A673 (cell line): Measurements from ENCODE around the gene SMIM10L2A.

ENCODE experiments used
- EZH2 ChIP-seq: fragments of 200-600 bp; sonication (generic); IDR thresholded peaks from 2 replicates; pipeline ENCODE4 v1.6.1; 2017; ENCODE audit warnings: borderline replicate concordance, low read depth, mild to moderate bottlenecking, mixed read lengths, antibody characterized with exemption, low read length; ENCODE audit not compliant: poor library complexity, severe bottlenecking
- TF ChIP-seq, protein P1 (sequence below): fragments of 300-800, 200-600 bp; sonication (generic); conservative IDR thresholded peaks from 2 replicates; pipeline ENCODE4 v1.5.1; 2017; ENCODE audit warnings: low read depth, mild to moderate bottlenecking, antibody characterized with exemption, low read length, moderate library complexity, mixed read lengths

DNA sequence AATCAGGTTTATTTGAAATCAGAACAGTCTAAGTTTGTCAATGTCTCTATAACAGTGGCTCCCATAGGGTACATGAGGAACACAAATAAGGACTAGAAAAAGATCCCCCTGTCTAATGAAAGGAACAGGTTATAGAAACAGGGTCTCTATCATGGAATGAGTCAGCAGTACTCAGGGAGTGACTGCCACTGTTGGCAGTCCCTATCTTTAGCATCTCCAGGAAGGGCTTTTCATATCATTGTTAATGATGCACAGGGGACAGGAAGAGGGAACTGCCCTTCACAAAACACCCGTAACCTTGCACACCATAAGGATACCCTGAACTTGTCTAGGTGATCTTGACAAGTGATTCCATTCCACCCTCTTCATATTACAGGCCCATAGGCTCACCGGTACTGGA is 38.5 kb upstream of the SMIM10L2A start:
- TF ChIP-seq, protein P1, sequence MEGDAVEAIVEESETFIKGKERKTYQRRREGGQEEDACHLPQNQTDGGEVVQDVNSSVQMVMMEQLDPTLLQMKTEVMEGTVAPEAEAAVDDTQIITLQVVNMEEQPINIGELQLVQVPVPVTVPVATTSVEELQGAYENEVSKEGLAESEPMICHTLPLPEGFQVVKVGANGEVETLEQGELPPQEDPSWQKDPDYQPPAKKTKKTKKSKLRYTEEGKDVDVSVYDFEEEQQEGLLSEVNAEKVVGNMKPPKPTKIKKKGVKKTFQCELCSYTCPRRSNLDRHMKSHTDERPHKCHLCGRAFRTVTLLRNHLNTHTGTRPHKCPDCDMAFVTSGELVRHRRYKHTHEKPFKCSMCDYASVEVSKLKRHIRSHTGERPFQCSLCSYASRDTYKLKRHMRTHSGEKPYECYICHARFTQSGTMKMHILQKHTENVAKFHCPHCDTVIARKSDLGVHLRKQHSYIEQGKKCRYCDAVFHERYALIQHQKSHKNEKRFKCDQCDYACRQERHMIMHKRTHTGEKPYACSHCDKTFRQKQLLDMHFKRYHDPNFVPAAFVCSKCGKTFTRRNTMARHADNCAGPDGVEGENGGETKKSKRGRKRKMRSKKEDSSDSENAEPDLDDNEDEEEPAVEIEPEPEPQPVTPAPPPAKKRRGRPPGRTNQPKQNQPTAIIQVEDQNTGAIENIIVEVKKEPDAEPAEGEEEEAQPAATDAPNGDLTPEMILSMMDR, result no peak
- TF ChIP-seq EZH2, result no peak
